Measurements from ENCODE around the gene ZCCHC7. TPM values are rescaled to one million over a fixed set of nuclear protein-coding genes. Genes with fewer than 3 reads are reported as not detected.

The ZCCHC7 gene
- total and polyA plus RNA-seq, 9 donors, result 15.8 to 37.4 (median 28.4) TPM

DNA sequence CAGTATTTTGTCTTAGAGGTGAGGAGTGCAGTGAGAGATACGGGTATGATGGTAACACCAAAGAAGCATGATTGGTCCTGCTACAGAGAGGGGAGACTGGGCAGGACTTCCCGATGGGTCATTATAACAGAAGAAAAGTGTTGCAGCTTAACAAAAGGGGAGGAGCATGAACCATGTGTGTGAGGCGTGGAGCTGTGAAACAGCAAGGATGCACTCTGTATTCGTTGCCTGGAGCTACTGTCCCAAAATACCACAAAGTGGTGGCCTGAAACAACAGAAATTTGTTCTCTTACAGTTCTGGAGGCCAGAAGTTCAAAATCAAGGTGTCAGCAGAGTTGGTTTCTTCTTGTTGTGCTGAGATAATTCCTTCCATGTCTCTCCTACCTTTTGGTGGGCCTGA lies 242.8 kb downstream of the ZCCHC7 start:
- WGBS, 3 donors, result 87 to 88% (median 88%) methylated on average over 4 of the region's 4 CpGs
- Histone ChIP-seq H3K9me3 (no peaks in the 10 kb centered on the region), H3K36me3 (no peaks in the 10 kb centered on the region), H3K4me1 (ENCODE audit: insufficient read depth) (no peaks in the 10 kb centered on the region), H3K27me3 (no peaks in the 10 kb centered on the region), H3K27ac (no peak overlapping the region), H3K4me3 (no peak overlapping the region)
- TF ChIP-seq EP300 (IDR thresholded peaks at IDR 0.05) (no peak), POLR2A (IDR thresholded peaks at IDR 0.05) (no peak)
- TF ChIP-seq, protein P1, sequence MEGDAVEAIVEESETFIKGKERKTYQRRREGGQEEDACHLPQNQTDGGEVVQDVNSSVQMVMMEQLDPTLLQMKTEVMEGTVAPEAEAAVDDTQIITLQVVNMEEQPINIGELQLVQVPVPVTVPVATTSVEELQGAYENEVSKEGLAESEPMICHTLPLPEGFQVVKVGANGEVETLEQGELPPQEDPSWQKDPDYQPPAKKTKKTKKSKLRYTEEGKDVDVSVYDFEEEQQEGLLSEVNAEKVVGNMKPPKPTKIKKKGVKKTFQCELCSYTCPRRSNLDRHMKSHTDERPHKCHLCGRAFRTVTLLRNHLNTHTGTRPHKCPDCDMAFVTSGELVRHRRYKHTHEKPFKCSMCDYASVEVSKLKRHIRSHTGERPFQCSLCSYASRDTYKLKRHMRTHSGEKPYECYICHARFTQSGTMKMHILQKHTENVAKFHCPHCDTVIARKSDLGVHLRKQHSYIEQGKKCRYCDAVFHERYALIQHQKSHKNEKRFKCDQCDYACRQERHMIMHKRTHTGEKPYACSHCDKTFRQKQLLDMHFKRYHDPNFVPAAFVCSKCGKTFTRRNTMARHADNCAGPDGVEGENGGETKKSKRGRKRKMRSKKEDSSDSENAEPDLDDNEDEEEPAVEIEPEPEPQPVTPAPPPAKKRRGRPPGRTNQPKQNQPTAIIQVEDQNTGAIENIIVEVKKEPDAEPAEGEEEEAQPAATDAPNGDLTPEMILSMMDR (IDR thresholded peaks at IDR 0.05), result no peak
- intact Hi-C loops (cut with DNase I), result no loop called here
- DNase-seq, result no peak

- H3K9me3 ChIP-seq, result no peaks in the 10 kb centered on the region
- DNase-seq, result no peak
- intact Hi-C loops (cut with DNase I), result no loop called here
- no peaks in the 10 kb centered on the region for H3K27me3 ChIP-seq
- H3K4me1 ChIP-seq (ENCODE audit: insufficient read depth), result no peaks in the 10 kb centered on the region
- WGBS, 3 donors, result 71 to 76% (median 76%) methylated on average over 4 of the region's 4 CpGs
- no peak overlapping the region for H3K4me3 ChIP-seq
- TF ChIP-seq POLR2A (IDR thresholded peaks at IDR 0.05) (no peak), EP300 (IDR thresholded peaks at IDR 0.05) (no peak)
- TF ChIP-seq, protein P1 (IDR thresholded peaks at IDR 0.05), result no peak
- H3K36me3 ChIP-seq, result no peaks in the 10 kb centered on the region
- no peak overlapping the region for H3K27ac ChIP-seq
Measured at GRCh38 chr9:37364136-37364535, 243.8 kb downstream of the ZCCHC7 start.

DNA sequence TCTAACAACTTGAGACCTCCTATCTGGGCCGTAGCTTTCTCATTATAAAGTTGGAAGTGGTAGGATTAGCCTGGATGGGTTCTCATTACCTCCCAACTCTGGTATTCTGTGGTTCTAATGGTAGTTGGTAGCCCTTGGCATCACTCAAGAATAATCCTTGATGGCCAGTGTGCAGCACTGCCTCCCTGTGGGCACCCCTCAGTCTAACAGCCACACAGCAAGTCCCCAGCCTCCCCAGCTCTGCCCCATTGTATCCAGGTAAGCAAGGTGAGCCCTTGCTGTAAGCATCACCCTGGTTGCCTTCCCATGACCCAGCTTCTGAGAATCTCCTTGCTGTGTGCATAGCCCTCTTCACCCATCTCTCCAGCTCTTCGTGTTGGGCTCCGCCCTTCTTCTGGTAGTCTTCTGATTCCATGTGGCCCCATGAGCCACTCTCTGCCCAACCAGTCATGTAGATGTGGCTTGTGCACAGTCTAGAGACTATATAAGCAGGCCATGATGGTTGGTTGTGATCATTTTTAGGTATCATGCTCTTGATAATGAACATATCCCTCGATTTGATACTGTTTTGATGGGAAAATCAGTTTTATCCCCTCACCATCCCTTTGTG lies 244.5 kb downstream of the ZCCHC7 start:
- Histone ChIP-seq H3K27ac (no peak overlapping the region), H3K4me3 (no peak overlapping the region), H3K9me3 (no peaks in the 10 kb centered on the region), H3K27me3 (no peaks in the 10 kb centered on the region), H3K36me3 (no peaks in the 10 kb centered on the region), H3K4me1 (ENCODE audit: insufficient read depth) (no peaks in the 10 kb centered on the region)
- no peak for TF ChIP-seq EP300 (IDR thresholded peaks at IDR 0.05)
- TF ChIP-seq, protein P1 (IDR thresholded peaks at IDR 0.05), result no peak
- no peak for TF ChIP-seq POLR2A (IDR thresholded peaks at IDR 0.05)
- intact Hi-C loops (cut with DNase I), result no loop called here
- DNase-seq, result no peak
- WGBS, 3 donors, result 89 to 93% (median 91%) methylated on average over 4 of the region's 4 CpGs

DNA sequence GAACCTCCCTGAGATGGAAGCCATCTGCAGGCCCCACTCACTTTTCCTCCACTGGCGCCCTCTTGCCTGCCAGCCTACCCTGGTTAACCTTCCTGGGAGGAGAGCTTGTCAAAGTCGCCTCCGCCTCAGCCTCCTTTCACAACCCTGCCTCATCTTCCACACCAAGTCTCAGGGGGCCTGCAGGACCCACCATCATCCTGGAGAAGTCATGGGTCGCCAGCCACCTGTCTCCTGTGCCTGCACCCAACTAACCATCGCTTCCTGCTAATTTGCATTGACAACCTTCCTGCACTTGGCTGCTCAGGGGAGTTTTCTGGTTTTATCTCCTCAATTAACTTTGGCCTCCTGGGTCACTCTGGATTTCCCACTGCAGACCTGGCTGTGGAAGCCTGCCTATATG lies 249.3 kb downstream of the ZCCHC7 start:
- no peaks in the 10 kb centered on the region for H3K4me1 ChIP-seq (ENCODE audit: insufficient read depth)
- 92 to 98% (median 93%) methylated on average over 5 of the region's 5 CpGs for WGBS, 3 donors
- no peak overlapping the region for H3K27ac ChIP-seq
- H3K9me3 ChIP-seq, result no peaks in the 10 kb centered on the region
- TF ChIP-seq EP300 (IDR thresholded peaks at IDR 0.05) (no peak), POLR2A (IDR thresholded peaks at IDR 0.05) (no peak)
- TF ChIP-seq, protein P1 (IDR thresholded peaks at IDR 0.05), result no peak
- no peaks in the 10 kb centered on the region for H3K36me3 ChIP-seq
- no peaks in the 10 kb centered on the region for H3K27me3 ChIP-seq
- no peak for DNase-seq
- intact Hi-C loops (cut with DNase I), result no loop called here
- no peak overlapping the region for H3K4me3 ChIP-seq
